IMR-90 (cell line): ENCODE measurements around the gene MUC6. TPM values are rescaled to one million over a fixed set of nuclear protein-coding genes. Genes with fewer than 3 reads are reported as not detected.
A peak's percentile ranks its signal among the peaks of the same experiment; 100 is the strongest.

ENCODE experiments used
- ATAC-seq: fragments of 200-7000 bp; cut with Tn5 transposase; 2 replicates; pipeline ENCODE4 v1.9.1; 2020; ENCODE audit warnings: low read depth, mild to moderate bottlenecking, moderate library complexity
- BruUV-seq: library from RNA; stranded (reverse); fragments of 400-500 nt; replicated peaks from 2 replicates; lab custom pipeline; 2021; lab: Mats Ljungman, UMichigan
- CTCF ChIA-PET: fragments of 300-600 bp; formaldehyde crosslinking; extraction: SDS; loops from one replicate; lab custom pipeline; 2021; ENCODE audit warnings: antibody characterized with exemption; lab: Yijun Ruan, JAX
- POLR2A ChIA-PET: fragments of 300-600 bp; sonication (Branson Sonifier 250); formaldehyde crosslinking; loops from one replicate; lab custom pipeline; 2022; ENCODE audit warnings: antibody characterized with exemption; ENCODE audit not compliant: unreplicated experiment; lab: Charles Lee
- DNase-seq: peaks from one replicate; pipeline ENCODE4 v3.0.0; 2013
- H2AFZ ChIP-seq: replicated peaks from 2 replicates; pipeline ENCODE3; 2013; ENCODE audit warnings: low read length, mild to moderate bottlenecking; ENCODE audit not compliant: poor library complexity
- H2AK5ac ChIP-seq: 2 replicates; pipeline ENCODE4 v1.6.1; 2013; ENCODE audit warnings: low read depth, low read length, inconsistent platforms
- H2AK9ac ChIP-seq: replicated peaks from 2 replicates; pipeline ENCODE3; 2013; ENCODE audit warnings: mild to moderate bottlenecking, low read depth, low read length, moderate library complexity; ENCODE audit not compliant: poor library complexity
- H2BK120ac ChIP-seq: 2 replicates; pipeline ENCODE4 v1.6.1; 2013; ENCODE audit warnings: low read depth, low read length, inconsistent platforms
- H2BK15ac ChIP-seq: 3 replicates; pipeline ENCODE4 v1.6.1; 2013; ENCODE audit warnings: low read depth, low read length, inconsistent platforms
- H2BK20ac ChIP-seq: 2 replicates; pipeline ENCODE4 v1.6.1; 2013; ENCODE audit warnings: low read depth, mild to moderate bottlenecking, inconsistent platforms, low read length, moderate library complexity
- H2BK5ac ChIP-seq: 2 replicates; pipeline ENCODE4 v1.6.1; 2013; ENCODE audit warnings: mild to moderate bottlenecking, low read depth, low read length, inconsistent platforms; ENCODE audit not compliant: poor library complexity, severe bottlenecking
- H3K14ac ChIP-seq: replicated peaks from 2 replicates; pipeline ENCODE4 v1.6.1; 2013; ENCODE audit warnings: low read depth, low read length, inconsistent platforms
- H3K18ac ChIP-seq: 2 replicates; pipeline ENCODE4 v1.6.1; 2013; ENCODE audit warnings: low read depth, low read length, control low read depth
- H3K23ac ChIP-seq: 2 replicates; pipeline ENCODE4 v1.6.1; 2013; ENCODE audit warnings: low read depth, low read length, inconsistent platforms
- H3K27ac ChIP-seq: 2 replicates; pipeline ENCODE4 v1.5.1; 2013; ENCODE audit warnings: mild to moderate bottlenecking, control low read depth, low read length; ENCODE audit not compliant: insufficient read depth
- H3K27me3 ChIP-seq: 2 replicates; pipeline ENCODE4 v1.6.1; 2013; ENCODE audit warnings: low read length; ENCODE audit not compliant: control insufficient read depth, insufficient read depth
- H3K36me3 ChIP-seq: 2 replicates; pipeline ENCODE4 v1.6.1; 2013; ENCODE audit warnings: low read length, mixed read lengths; ENCODE audit not compliant: control insufficient read depth, insufficient read depth
- H3K4ac ChIP-seq: 2 replicates; pipeline ENCODE4 v1.6.1; 2013; ENCODE audit warnings: low read depth, low read length, inconsistent platforms
- H3K4me1 ChIP-seq: 2 replicates; pipeline ENCODE4 v1.6.1; 2013; ENCODE audit warnings: low read length, mixed read lengths; ENCODE audit not compliant: control insufficient read depth, insufficient read depth
- H3K4me2 ChIP-seq: 2 replicates; pipeline ENCODE4 v1.6.1; 2013; ENCODE audit warnings: low read depth, mild to moderate bottlenecking, control low read depth, low read length, moderate library complexity
- H3K4me3 ChIP-seq: 2 replicates; pipeline ENCODE4 v1.5.1; 2013; ENCODE audit warnings: low read depth, mild to moderate bottlenecking, control low read depth, low read length, moderate library complexity; ENCODE audit not compliant: insufficient read depth
- H3K56ac ChIP-seq: 2 replicates; pipeline ENCODE4 v1.6.1; 2013; ENCODE audit warnings: low read length, inconsistent platforms; ENCODE audit not compliant: insufficient read depth; ENCODE audit errors: extremely low read depth
- H3K79me1 ChIP-seq, 2 experiments: 2 replicates each; pipeline ENCODE4 v1.6.1; 2013; ENCODE audit warnings: low read length in 2 of 2, inconsistent platforms in 1 of 2, low read depth in 1 of 2
- H3K9ac ChIP-seq: 2 replicates; pipeline ENCODE4 v1.6.1; 2013; ENCODE audit warnings: low read depth, low read length, control low read depth
- H3K9me1 ChIP-seq: 2 replicates; pipeline ENCODE4 v1.6.1; 2013; ENCODE audit warnings: low read length, inconsistent platforms; ENCODE audit not compliant: insufficient read depth
- H3K9me3 ChIP-seq: 2 replicates; pipeline ENCODE4 v1.6.1; 2013; ENCODE audit warnings: low read length; ENCODE audit not compliant: control insufficient read depth, insufficient read depth
- H4K20me1 ChIP-seq: 2 replicates; pipeline ENCODE4 v1.6.1; 2013; ENCODE audit warnings: low read length, inconsistent platforms; ENCODE audit not compliant: insufficient read depth
- H4K5ac ChIP-seq: 2 replicates; pipeline ENCODE4 v1.6.1; 2013; ENCODE audit warnings: mild to moderate bottlenecking, low read depth, low read length, control low read depth
- H4K8ac ChIP-seq, 2 experiments: 2 replicates each; pipeline ENCODE4 v1.6.1; 2013; ENCODE audit warnings: low read depth in 2 of 2, low read length in 2 of 2, control low read depth in 1 of 2, inconsistent platforms in 1 of 2
- H4K91ac ChIP-seq: 2 replicates; pipeline ENCODE4 v1.6.1; 2013; ENCODE audit warnings: low read depth, low read length, inconsistent platforms; ENCODE audit not compliant: insufficient read depth
- BHLHE40 ChIP-seq: fragments of 150-350 bp; IDR thresholded peaks from 2 replicates; pipeline ENCODE4 v1.6.1; 2016; ENCODE audit warnings: mild to moderate bottlenecking, low read depth, low read length
- CEBPB ChIP-seq: IDR thresholded peaks from 2 replicates; pipeline ENCODE4 v1.6.1; 2012; ENCODE audit warnings: low read depth, low read length, improper control_type of control experiment
- CHD1 ChIP-seq: IDR thresholded peaks from 2 replicates; pipeline ENCODE4 v1.6.1; 2012; ENCODE audit warnings: low read depth, low read length, improper control_type of control experiment
- FOS ChIP-seq: fragments of 150-350 bp; IDR thresholded peaks from 2 replicates; pipeline ENCODE4 v1.6.1; 2016; ENCODE audit warnings: low read depth, low read length
- MAFK ChIP-seq: IDR thresholded peaks from 2 replicates; pipeline ENCODE4 v1.6.1; 2012; ENCODE audit warnings: low read depth, low read length, improper control_type of control experiment
- MXI1 ChIP-seq: IDR thresholded peaks from 2 replicates; pipeline ENCODE4 v1.6.1; 2012; ENCODE audit warnings: low read depth, mild to moderate bottlenecking, low read length, moderate library complexity, borderline replicate concordance
- NFE2L2 ChIP-seq: fragments of 150-350 bp; IDR thresholded peaks from 2 replicates; pipeline ENCODE4 v1.6.1; 2016; ENCODE audit warnings: low read depth, mild to moderate bottlenecking, low read length
- POLR2A ChIP-seq: IDR thresholded peaks from 2 replicates; pipeline ENCODE4 v1.6.1; 2012; ENCODE audit warnings: mild to moderate bottlenecking, low read depth, low read length
- RCOR1 ChIP-seq: IDR thresholded peaks from 2 replicates; pipeline ENCODE4 v1.6.1; 2012; ENCODE audit warnings: mild to moderate bottlenecking, low read length, improper control_type of control experiment; ENCODE audit not compliant: insufficient replicate concordance
- RFX5 ChIP-seq: IDR thresholded peaks from 2 replicates; pipeline ENCODE4 v1.8.0; 2012; ENCODE audit warnings: low read depth, mild to moderate bottlenecking, low read length, moderate library complexity
- SMC3 ChIP-seq: fragments of 150-350 bp; IDR thresholded peaks from 2 replicates; pipeline ENCODE4 v1.6.1; 2016; ENCODE audit warnings: low read depth, mild to moderate bottlenecking, antibody characterized with exemption, low read length, moderate library complexity
- USF2 ChIP-seq: fragments of 150-350 bp; IDR thresholded peaks from 2 replicates; pipeline ENCODE4 v1.6.1; 2017; ENCODE audit warnings: mild to moderate bottlenecking, antibody characterized with exemption, low read length, low read depth
- WGBS, 2 experiments: methylation state at CpG; one replicate each; pipeline versions ENCODE4 v1.1.5 to v1.1.7; 2013; ENCODE audit warnings: missing lambda C conversion rate in 2 of 2; ENCODE audit not compliant: insufficient read length in 1 of 2; ENCODE audit errors: extremely low coverage in 2 of 2; 5-methylcytosine and 5-hydroxymethylcytosine counted together
- dilution Hi-C: fragments of 300-500 bp; cut with HindIII; formaldehyde crosslinking; loops from one replicate; pipeline ENCODE4 v1.14.3; 2018; ENCODE audit warnings: low sequenced_read_pairs; ENCODE audit not compliant: unreplicated experiment
- in situ Hi-C: fragments of 300-500 bp; cut with MboI; formaldehyde crosslinking; loops from 3 replicates; pipeline ENCODE4 v1.14.3; 2019; ENCODE audit warnings: low sequenced_read_pairs, inconsistent platforms, mixed read lengths
- intact Hi-C: fragments of 100-400 bp; cut with micrococcal nuclease; formaldehyde crosslinking; loops from 2 replicates; pipeline ENCODE4 v1.10.0; 2022
- polyA plus RNA-seq, 3 experiments: library from polyadenylated mRNA; depleted of rRNA; stranded (reverse); fragments of >200 nt; gene quantifications; 2 replicates each; pipeline ENCODE4 v1.2.3, GENCODE V29; 2012; ENCODE audit warnings: low replicate concordance in 1 of 3
- total RNA-seq: library from RNA; depleted of rRNA; stranded (reverse); fragments of >200 nt; gene quantifications from 2 replicates; pipeline ENCODE4 v1.2.3, GENCODE V29; 2012
- TF ChIP-seq, protein P1 (sequence below): conservative IDR thresholded peaks from 2 replicates; pipeline ENCODE4 v1.5.1; 2012; ENCODE audit warnings: mild to moderate bottlenecking, low read depth, low read length, improper control_type of control experiment
- TF ChIP-seq, protein P2 (sequence below): fragments of 150-350 bp; IDR thresholded peaks from 2 replicates; pipeline ENCODE4 v1.6.1; 2016; ENCODE audit warnings: low read depth, mild to moderate bottlenecking, low read length, moderate library complexity, borderline replicate concordance

MUC6 gene
- total and polyA plus RNA-seq, 2 of the 4 experiments (the other 2 are of a cell fraction): not detected

DNA sequence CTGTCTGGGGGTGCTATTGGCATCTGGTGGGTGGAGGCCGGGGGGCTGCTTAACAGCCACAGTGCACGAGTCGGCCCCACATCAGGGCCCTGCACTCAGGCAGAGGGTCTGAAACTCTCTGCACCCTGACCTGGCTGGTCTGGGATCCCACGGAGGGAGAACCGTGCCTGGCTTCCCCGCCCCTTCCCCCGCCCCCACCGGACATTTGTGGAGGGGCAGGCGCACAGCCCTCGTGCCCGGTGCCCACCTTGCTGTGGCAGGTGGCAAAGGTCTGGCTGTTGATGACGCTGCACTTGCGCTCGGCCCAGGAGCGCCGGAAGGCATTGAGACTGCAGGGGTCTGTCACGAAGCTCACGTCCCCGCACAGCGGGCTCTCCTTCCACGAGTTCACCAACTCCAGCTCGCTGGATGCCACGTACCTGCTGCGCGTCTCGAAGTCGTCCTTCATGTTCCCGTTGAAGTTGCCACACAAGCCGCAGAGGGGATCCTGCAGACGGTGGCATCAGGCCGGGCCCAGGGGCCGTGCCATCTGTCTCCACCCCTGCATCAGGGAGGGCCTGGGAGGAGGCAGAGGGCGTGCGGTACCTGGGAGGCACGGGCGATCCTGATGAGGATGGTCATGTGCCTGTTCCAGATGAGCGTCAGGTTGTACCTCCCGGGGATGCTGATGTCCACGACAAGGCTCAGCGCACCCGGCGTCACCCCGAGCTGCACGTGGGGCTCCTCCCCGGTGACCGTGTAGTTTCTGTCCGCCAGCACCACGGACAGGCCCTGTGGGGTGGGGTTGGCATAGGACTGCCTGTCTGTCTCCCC lies 11.7 kb downstream of the MUC6 start:
- Histone ChIP-seq H3K4ac (no peak overlapping the region), H2BK120ac (no peak overlapping the region), H2AK5ac (no peak overlapping the region), H3K79me1 (no peaks in the 10 kb centered on the region), H4K5ac (no peak overlapping the region), H2AK9ac (peak overlapping the region; percentile 55), H3K27ac (no peak overlapping the region), H3K4me2 (no peak overlapping the region), H2BK15ac (no peak overlapping the region), H3K9ac (no peak overlapping the region), H3K14ac (no peak overlapping the region), H3K9me3 (no peaks in the 10 kb centered on the region), H2AFZ (no peak overlapping the region), H2BK20ac (no peak overlapping the region), H4K91ac (no peak overlapping the region), H3K18ac (no peak overlapping the region), H3K36me3 (no peaks in the 10 kb centered on the region), H4K20me1 (no peaks in the 10 kb centered on the region; the same call in 1 of the 2 replicates), H3K4me1 (no peaks in the 10 kb centered on the region), H4K8ac (no peak overlapping the region), H3K23ac (no peak overlapping the region), H2BK5ac (no peak overlapping the region), H3K9me1 (peaks cover 5% of the 10 kb centered on the region), H3K56ac (no peak overlapping the region), H3K27me3 (no peaks in the 10 kb centered on the region), H3K4me3 (no peak overlapping the region)
- no TSS peak for BruUV-seq
- DNase-seq (no peak), ATAC-seq (no peak)
- intact Hi-C loops (no loop called here), dilution Hi-C loops (no loop called here), in situ Hi-C loops (no loop called here)
- WGBS, 2 experiments: 90% methylated on average over 19 of the region's 48 CpGs; no CpG with 5 or more reads in 1 of the 2 experiments
- ChIA-PET POLR2A (no interaction called here), CTCF (no interaction called here)
- TF ChIP-seq SMC3 (no peak), RFX5 (no peak), USF2 (no peak), NFE2L2 (no peak), CEBPB (no peak), MAFK (no peak), POLR2A (no peak), CHD1 (no peak), RCOR1 (no peak), BHLHE40 (no peak), FOS (no peak), MXI1 (no peak)
- TF ChIP-seq, protein P1, sequence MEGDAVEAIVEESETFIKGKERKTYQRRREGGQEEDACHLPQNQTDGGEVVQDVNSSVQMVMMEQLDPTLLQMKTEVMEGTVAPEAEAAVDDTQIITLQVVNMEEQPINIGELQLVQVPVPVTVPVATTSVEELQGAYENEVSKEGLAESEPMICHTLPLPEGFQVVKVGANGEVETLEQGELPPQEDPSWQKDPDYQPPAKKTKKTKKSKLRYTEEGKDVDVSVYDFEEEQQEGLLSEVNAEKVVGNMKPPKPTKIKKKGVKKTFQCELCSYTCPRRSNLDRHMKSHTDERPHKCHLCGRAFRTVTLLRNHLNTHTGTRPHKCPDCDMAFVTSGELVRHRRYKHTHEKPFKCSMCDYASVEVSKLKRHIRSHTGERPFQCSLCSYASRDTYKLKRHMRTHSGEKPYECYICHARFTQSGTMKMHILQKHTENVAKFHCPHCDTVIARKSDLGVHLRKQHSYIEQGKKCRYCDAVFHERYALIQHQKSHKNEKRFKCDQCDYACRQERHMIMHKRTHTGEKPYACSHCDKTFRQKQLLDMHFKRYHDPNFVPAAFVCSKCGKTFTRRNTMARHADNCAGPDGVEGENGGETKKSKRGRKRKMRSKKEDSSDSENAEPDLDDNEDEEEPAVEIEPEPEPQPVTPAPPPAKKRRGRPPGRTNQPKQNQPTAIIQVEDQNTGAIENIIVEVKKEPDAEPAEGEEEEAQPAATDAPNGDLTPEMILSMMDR: no peak
- TF ChIP-seq, protein P2, sequence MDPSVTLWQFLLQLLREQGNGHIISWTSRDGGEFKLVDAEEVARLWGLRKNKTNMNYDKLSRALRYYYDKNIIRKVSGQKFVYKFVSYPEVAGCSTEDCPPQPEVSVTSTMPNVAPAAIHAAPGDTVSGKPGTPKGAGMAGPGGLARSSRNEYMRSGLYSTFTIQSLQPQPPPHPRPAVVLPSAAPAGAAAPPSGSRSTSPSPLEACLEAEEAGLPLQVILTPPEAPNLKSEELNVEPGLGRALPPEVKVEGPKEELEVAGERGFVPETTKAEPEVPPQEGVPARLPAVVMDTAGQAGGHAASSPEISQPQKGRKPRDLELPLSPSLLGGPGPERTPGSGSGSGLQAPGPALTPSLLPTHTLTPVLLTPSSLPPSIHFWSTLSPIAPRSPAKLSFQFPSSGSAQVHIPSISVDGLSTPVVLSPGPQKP: no peak
